Skin epidermis (tissue), 12 donors: Measurements from ENCODE around the gene SCUBE2.

Experiments used
- H3K27ac ChIP-seq, 21 experiments: fragments of 200-600 bp; sonication (generic) in 11 of 21; one replicate each; pipeline ENCODE4 v1.5.0; 2020; ENCODE audit warnings: mild to moderate bottlenecking in 3 of 21, inconsistent platforms in 2 of 21, moderate library complexity in 2 of 21
- H3K4me3 ChIP-seq, 7 experiments: fragments of 200-600 bp; sonication (generic) in 2 of 7; one replicate each; pipeline ENCODE4 v1.5.0; 2020; ENCODE audit warnings: inconsistent platforms in 2 of 7, mild to moderate bottlenecking in 2 of 7, moderate library complexity in 1 of 7

SCUBE2 gene

DNA sequence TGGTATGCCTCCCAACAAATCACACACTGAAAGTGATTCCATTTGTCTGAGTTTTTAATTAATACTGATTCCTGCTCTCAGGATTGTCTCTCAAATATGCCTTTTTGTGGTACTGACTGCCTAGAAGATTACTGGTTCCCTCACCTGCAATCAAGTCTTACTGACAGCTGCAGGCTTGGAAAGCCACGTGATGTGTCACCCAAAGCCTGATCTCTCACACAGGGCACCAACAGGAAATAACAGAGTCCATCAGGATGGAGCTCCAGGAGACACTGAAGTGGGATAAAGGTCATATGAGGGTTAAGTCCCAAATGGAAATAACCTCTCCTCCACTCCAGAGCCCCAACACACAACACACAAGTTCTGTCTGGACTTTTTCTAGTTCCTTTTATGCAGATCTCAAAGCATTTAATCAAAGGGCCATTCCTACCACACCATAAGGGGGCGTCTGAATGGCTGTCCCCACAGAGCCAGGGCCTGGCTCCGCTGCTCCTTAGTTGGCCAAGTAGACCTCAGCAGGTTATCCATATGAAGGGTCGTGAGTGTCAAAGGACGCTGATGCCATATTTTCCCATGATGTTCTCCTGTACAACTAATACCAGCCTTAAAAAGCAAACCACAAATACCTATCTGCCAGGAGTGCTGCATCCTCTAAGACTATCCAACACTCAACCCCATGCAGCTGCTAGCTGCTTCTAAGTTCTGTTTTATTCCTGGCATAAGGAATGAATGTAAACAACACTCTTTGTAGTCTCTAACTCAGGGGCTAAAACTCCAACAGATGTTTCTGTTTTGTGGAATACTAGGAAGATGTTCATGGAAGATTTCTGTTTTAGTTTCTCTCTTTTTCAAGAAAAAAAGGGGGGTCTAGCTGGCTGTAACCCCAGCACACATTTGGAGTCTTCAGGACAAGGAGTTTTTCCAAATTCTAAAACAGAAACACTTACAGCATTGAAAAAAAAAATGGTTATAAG is 13.0 kb downstream of the SCUBE2 start:
- H3K4me3 ChIP-seq: no peak overlapping the region
- H3K27ac ChIP-seq: peak overlapping the region in 1 of 21 experiments; percentile 59

DNA sequence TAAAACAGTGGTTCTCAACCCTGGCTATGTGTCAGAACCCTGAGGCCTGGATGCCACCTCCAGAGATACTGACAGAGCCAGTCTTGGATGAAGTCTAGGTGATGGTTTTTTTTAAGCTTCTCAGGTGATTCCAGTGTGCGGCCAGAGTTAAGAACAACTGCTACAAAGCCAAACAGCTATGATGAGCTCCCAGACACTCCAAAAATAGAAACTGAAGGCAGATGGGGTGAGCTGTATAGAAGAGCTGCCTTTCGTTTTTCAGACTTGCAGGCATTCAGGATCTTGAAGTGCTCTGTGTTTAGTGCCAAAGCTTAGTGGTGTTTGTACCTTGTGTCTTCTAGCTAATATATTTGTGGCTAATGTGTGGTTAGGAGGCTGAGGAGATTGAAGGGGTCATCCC is 14.2 kb downstream of the SCUBE2 start:
- Histone ChIP-seq H3K27ac (peak overlapping the region in 1 of 21 experiments; percentile 59), H3K4me3 (no peak overlapping the region)

DNA sequence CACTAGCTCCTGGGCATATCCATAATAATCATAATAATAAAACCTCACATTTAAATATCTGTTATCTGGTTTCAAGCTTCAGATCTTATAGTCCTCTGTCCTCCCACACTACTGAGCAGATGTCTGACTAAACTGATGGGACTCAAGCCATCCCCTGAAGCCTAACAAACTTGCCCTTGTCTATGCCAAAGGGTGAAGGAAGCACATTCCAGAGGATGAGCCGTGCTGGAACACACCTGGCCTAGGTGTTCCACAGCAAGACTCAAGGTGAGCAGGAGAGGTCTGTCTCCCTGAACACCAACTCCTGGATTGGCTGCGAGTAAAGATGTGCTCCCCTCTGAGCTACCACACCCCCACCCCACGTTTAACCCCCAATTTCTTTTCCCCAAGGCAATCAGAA is 14.7 kb downstream of the SCUBE2 start:
- Histone ChIP-seq H3K4me3 (no peak overlapping the region), H3K27ac (peak overlapping the region in 1 of 21 experiments; percentile 59)

DNA sequence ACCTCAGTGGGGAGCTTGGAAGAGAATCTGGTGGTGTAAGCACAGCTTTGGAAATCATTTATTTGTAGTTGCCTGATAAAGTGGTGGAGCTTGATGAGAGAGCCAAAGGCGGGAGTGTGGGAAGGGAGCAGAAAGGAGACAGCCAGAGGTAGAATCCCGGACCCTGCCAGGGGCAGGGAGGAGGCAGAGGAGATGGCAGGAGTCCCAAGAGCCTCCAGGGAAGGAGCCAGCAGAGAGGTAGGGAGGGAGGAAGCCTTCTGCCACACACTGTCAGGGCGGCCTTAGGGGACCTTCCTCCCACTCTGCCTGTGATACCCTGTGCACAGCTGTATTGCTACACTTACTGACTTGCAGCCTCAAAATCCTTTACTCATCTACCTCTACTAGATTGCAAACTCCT is 15.4 kb downstream of the SCUBE2 start:
- peak overlapping the region in 2 of 21 experiments; percentile 8 to 40 for H3K27ac ChIP-seq
- H3K4me3 ChIP-seq: no peak overlapping the region

DNA sequence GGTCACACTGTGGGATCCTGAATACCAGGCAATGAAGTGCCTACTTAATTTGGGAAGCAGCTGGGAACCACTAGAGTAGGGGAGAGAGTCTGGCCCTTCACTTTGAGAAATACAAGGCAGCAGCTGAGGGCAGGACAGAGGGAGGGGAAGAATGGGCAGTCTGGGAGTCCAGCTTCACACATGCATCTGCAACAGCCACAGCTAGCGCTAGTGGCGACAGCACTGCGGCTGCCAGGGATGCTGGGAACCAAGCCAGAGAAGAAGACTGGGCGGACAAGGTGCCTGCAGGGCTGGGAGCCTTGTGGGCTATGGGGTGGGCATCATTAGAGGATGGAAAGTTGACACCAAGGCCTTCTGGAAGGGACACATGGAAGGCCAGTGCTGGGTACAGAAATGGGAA is 15.8 kb downstream of the SCUBE2 start:
- H3K27ac ChIP-seq: peak overlapping the region in 2 of 21 experiments; percentile 8 to 40
- H3K4me3 ChIP-seq: no peak overlapping the region

DNA sequence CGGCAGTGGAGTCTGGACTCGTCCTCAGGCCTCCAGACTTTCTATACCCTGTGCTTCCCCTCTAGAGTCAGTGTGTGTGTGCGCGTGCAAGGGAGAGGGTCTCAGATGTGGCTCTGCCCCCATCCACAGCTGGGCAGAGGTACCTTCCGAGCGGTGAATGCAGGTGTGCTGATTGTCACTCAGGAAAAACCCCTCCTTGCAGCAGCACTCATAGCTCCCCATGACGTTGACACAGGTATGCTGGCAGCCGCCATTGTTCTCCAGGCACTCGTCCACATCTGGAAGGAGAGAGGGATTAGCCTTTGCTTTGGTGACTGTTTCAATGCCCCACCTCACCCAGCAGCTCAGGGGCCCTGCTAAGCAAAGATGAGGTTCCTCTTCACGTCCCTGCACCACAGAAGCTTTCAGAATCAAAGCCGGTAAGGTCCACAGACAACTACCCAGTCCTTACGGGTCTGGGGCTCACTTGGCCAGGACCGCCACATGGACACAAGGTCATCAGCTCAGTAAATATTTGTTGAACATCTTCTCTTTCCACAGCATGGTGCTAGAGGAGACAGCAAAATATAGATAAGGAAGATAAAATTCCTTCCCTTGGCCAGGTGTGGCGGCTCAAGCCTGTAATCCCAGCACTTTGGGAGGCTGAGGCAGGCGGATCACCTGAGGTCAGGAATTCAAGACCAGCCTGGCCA is 16.9 kb downstream of the SCUBE2 start:
- Histone ChIP-seq H3K27ac (peak overlapping the region in 1 of 21 experiments; percentile 24), H3K4me3 (no peak overlapping the region)

DNA sequence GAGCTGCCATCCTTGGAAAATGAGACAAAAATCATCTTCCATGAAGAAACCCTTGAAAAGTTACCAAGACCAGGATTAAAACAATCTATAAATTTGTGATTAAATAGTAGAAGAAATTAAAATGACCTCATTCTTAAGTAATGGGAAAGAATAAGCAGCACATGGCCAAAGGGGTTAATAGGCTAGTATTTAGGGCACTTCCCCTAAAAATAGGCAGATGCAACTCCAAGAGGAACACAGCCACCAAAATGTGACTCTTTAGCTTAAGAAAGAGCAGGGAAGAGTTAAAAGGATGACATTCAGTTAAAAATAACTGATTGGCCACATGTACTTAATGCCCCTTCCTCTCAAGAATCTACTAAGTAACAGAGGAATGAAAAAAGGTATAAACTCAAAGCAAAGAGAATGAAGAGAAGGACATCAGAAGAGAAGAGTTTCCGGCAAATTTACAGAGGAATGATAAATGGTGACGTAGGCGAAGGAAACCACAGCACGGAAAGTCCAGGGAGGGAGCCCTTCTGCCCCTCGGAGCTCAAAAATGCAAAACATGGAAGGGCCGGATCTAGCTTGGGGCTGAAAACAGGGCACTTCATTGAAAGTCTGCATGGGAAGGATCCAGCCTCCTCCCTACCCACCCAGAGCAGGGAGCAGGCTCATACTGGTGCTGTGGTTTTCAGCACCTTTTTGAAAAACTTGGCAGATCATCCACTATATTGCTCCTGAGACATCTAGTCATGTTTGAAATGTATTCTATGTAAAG is 17.8 kb downstream of the SCUBE2 start:
- Histone ChIP-seq H3K4me3 (no peak overlapping the region), H3K27ac (no peak overlapping the region)

DNA sequence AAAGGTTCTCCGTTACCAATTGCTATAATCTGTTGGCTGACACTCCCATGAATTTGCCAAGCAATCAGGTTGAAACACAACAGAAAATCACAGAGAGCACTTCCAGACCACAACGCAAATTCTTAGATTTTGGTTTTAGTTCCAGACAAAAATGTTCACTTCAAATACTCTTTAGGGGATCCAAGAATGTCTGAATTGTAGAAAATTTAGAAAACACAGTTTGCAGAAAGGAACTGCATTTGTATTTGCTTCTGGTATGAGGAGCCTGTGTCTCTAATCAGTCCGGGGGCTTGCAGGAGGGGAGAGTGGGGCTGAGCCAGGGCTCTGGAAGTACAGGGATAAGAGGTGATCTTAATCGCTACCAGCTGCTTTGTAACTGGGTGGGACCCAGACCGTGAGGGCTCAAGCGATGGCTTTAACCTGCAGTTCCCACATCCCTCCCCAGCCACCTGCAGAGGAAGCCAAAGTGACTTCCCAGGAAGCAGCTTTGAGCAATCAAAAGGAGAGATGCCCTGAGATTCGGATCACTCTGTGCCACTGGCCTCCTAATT is 18.7 kb downstream of the SCUBE2 start:
- Histone ChIP-seq H3K27ac (no peak overlapping the region), H3K4me3 (no peak overlapping the region)

DNA sequence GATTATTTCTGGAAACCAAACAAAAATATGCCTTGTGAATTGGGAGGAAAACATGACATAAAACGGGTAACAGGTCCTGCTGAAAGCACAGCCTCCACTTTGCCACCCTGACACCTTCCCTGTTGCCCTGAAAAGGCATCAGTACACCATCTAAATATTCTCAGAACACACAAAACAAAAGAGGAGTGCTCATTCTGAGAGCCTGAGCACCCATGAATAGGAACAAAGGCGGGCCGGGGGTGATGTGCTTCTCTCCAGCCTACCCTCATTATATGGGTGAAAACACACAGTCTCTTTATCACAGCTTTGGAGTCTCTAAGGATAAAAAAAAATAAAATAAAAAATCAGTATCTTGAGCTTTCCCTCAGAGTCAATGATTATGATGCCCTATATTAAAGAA is 19.7 kb downstream of the SCUBE2 start:
- no peak overlapping the region for H3K27ac ChIP-seq
- H3K4me3 ChIP-seq: no peak overlapping the region

DNA sequence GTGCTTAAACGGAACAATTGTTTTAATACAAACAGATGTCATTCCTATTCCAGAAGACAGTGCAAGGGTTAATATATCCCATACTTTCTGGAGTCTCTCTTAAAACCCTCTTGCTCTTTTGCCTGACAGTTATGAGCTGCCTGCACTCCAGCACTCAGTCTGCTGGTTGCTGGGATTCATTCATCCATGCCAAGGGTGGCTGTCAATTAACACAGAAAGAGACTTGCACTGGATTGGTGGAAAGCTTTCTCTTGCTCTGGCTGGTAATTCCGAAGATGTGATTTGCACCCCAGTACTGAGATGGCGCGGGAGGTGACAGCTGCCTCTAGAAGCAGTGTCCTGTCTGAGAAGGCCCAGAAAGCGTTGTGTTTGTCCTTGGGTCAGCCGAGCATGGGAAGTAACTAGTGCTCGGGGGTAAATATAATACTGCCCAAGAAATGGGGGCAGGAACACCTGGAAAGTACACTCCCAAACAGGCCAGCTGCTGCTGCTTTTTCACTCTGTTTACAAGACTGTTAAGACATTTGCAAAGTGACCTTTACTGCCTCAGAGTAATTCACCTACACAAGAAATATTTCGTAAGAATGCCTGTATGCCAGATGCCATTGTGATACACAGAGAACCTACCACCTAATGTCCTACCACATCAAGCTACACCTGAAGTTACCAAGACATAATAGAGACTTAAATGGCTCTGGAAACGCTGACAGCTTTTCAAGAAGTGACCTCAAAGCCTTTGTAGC is 20.5 kb downstream of the SCUBE2 start:
- no peak overlapping the region for H3K27ac ChIP-seq
- H3K4me3 ChIP-seq: no peak overlapping the region

DNA sequence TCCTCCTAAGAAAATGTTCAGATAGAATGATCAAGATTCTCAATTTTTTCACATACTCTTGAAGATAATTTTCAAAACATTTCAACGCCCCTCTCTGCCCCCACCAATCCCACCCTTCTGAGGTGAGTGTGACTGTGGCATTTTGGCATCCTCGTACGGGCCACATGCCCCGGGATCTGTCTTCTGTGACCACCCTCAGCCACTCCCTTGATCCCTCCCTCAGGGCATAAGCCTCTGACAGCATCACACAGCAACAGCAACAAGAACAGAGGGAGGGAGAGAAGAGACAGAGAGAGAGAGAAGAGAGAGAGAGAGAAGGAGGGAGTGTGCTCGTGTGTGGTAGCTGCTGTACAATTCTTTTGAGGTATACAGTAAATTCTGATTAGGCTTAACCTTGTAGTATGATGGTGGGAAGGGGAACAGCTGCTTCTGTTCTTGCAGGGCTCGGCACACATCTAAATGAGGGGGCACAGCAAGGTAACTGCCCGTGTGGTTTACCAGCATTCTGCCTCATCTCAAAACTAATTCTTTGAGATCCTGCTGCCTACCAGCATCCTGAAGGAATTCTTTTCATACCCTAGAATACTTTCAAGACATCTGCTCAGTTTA is 21.4 kb downstream of the SCUBE2 start:
- H3K27ac ChIP-seq: no peak overlapping the region
- no peak overlapping the region for H3K4me3 ChIP-seq

DNA sequence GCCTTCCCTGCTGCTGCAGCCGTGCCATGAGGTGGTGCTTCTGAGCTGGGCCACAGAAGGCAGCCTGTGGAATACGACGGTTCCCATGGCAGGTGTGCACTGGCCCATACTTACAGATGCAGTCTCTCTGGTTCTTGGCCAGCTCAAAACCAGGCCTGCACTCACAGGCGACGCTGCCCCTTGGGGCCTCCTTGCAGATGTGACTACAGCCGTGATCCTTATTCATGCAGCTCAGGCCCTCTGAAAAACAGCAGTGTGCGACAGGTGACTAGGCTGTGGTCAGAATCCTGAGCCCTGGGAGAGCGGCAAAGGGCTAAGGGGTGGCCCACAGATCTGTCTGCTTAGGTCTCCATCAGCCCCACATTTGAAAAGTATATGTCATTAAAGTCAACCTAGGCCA is 22.1 kb downstream of the SCUBE2 start:
- Histone ChIP-seq H3K4me3 (no peak overlapping the region), H3K27ac (no peak overlapping the region)

DNA sequence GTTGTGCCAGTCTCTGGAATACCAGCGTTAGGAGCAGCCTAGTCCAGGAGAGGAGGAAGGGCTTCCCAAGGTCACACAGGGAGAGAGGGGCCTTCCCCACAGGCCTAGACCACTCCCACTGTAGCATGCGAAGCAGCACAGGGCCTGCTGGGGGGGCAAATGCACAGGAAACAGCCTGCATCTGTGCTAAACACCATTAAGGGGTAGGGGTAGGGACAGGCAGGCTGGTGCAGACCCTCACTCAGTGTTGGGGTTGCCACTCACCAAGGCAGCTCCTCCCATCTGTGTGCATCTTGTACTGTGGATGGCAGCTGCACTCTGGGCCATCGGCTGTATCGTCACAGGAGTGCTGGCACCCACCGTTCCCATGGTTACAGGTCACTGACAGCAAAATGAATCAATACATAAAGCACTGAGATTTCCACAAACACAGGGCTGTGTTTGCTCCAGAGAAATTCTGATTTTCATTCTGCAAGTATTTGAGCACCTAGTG is 24.9 kb downstream of the SCUBE2 start:
- Histone ChIP-seq H3K27ac (no peak overlapping the region), H3K4me3 (no peak overlapping the region)

DNA sequence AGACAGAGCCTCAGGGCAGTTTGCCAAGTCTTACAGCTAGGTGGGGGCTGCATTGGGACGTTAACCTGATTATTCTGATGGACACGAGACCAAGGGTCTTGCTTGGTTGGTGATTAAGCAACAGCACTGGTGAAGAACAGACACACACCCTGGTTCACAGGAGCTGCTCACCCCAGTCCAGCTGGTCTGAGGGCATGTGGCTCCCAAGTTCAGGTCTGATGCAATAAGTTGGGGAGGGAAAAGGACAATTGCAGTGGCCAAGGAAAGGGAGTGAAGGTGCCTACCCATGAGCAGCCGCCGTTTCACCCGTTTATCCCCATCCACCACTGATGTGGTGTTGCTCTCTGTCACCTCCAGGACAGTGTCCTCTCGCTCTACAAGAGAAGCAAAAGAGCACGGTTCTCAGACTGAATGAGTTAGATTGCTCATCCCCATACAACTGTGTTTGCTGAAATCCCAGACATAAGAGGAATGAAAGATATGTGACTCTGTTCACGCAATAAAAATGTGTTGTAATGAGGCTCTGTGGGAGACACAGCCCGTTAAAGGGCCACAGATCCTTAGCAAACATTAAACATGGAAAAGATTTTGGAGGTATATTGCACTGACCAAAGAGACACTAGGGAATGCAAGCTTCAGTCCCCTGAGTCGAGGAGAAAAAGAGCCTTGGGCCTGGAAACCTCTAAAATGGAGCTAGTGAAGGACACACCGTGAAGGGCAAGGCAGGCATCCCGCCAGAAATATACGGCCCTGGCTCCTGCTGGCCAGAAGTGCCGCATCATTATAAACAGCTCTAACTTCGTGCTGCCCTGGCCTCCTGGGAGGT is 25.6 kb downstream of the SCUBE2 start:
- no peak overlapping the region for H3K4me3 ChIP-seq
- no peak overlapping the region for H3K27ac ChIP-seq

DNA sequence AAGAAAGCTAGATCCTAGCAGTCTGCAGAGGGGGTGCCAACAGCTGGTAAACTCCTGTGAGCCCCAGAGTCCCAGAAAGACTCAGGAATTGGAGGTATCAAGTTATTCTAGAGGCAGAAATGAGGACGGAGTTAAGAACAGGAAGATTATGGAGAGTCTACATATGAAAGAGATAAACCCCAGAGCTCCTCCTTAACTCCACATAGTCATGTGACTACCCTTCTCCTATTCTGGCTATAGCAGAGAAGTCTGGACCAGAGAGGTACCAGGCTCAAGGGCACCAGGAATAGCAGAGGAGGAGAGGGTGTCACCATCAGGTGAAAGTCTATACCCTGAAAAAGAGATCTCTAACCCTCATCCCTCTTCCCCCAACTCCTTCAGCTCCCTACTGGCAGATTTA is 29.6 kb downstream of the SCUBE2 start:
- Histone ChIP-seq H3K27ac (no peak overlapping the region), H3K4me3 (no peak overlapping the region)

DNA sequence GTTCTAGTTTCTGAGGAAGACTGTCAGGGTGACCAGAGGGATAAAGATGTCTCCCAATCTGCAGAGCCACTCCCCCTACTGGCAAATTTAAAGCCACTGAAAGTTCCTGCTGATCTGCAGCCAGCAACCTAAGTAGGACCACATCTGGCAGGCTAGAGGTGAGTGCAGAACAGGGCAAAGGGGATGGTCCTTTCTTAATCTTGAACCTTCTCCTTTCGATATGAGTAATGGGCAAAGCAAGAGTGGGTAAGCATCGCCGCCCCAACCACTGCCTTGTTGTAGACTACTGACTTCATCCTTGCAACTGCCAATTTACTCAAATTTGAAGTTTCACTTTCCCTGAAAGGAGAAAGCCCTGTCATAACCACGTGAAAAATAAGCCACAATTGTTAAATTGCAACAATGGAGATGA is 30.7 kb downstream of the SCUBE2 start:
- Histone ChIP-seq H3K27ac (no peak overlapping the region), H3K4me3 (no peak overlapping the region)

DNA sequence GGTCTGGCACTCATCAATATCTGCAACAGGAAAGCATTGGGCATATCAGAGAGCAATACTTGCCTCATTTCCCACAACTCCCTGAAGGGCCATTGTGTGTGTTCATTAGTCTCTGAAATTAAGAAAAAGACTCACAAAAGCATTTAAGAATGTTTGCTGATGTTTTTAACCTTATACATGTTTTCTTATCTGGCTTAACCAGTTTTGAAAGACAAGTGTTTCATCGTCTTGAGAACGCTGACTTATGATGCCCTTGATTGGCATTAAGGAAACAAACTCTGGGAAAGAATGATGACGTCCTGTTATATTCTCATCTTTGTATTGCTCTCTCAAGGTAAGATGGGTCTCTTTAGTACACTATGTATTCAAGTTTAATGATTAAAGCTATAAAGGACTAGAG is 32.0 kb downstream of the SCUBE2 start:
- H3K27ac ChIP-seq: no peak overlapping the region
- no peak overlapping the region for H3K4me3 ChIP-seq

DNA sequence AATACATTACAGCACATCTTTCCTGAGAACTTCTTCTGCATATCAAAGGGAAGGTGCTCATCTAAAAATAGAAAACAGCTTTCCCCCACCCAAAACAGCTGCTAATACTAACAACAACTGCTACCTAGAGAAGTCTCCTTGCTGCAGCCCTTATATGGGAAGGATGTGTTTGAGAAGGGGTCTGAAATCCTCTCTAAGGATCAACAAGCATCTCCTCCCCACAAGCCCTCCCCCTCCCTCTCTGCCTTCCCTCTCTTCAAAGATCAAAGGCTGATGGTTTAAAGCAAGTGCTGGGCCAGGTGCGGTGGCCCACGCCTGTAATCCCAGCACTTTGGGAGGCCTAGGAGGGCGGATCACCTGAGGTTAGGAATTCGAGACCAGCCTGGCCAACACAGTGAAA is 33.5 kb downstream of the SCUBE2 start:
- Histone ChIP-seq H3K4me3 (no peak overlapping the region), H3K27ac (no peak overlapping the region)
